Measurements from ENCODE around the gene GRIK1. TPM values are rescaled to one million over a fixed set of nuclear protein-coding genes. Genes with fewer than 3 reads are reported as not detected.

Gene GRIK1
- polyA plus RNA-seq, 1 donor from 2014 or later = 8.7 TPM

GRCh38 chr21:29817450-29817849 is 122.3 kb downstream of the GRIK1 start:
- H3K27me3 ChIP-seq (ENCODE audit: insufficient read depth, low read depth, low read length) = no peaks in the 10 kb centered on the region
- H4K20me1 ChIP-seq (ENCODE audit: insufficient read depth) = no peaks in the 10 kb centered on the region
- no peak overlapping the region for H2AFZ ChIP-seq (ENCODE audit: low read depth, low read length)
- no peaks in the 10 kb centered on the region for H3K36me3 ChIP-seq (ENCODE audit: insufficient read depth, low read length)
- H3K79me2 ChIP-seq (replicated peaks; ENCODE audit: insufficient read depth, low read length) = no peaks in the 10 kb centered on the region
- H3K4me3 ChIP-seq (ENCODE audit: low read length) = no peak overlapping the region
- H3K9me3 ChIP-seq (ENCODE audit: low read length) = no peaks in the 10 kb centered on the region
- no peaks in the 10 kb centered on the region for H3K9me2 ChIP-seq (ENCODE audit: insufficient read depth, low read length)
- no peak overlapping the region for H3K4me2 ChIP-seq (ENCODE audit: low read length)
- H3K27ac ChIP-seq (ENCODE audit: low read length) = no peak overlapping the region
- H3K9ac ChIP-seq (ENCODE audit: low read length) = no peak overlapping the region
- H3F3A ChIP-seq (ENCODE audit: insufficient read depth, low read length, poor library complexity, severe bottlenecking) = no peaks in the 10 kb centered on the region
- TF ChIP-seq SMC3 (conservative IDR thresholded peaks at IDR 0.05; ENCODE audit: poor library complexity) (no peak), REST (IDR thresholded peaks at IDR 0.05; ENCODE audit: borderline replicate concordance) (no peak)

- no peak for TF ChIP-seq POLR2AphosphoS5 (IDR thresholded peaks at IDR 0.05)
- no peak for TF ChIP-seq CTCF (IDR thresholded peaks at IDR 0.05; ENCODE audit: poor library complexity, severe bottlenecking)
- Histone ChIP-seq H2AFZ (ENCODE audit: low read depth, low read length) (no peak overlapping the region), H3K9ac (ENCODE audit: low read length) (no peak overlapping the region)
These were observed 126.8 kb downstream of the GRIK1 start for GRCh38 chr21:29812947-29813346.

GRCh38 chr21:29810871-29811270 is 128.9 kb downstream of the GRIK1 start:
- Histone ChIP-seq H3K9me2 (ENCODE audit: insufficient read depth, low read length) (no peaks in the 10 kb centered on the region), H3K4me2 (ENCODE audit: low read length) (no peak overlapping the region), H3K9me3 (ENCODE audit: low read length) (no peaks in the 10 kb centered on the region), H3K27me3 (ENCODE audit: insufficient read depth, low read depth, low read length) (no peaks in the 10 kb centered on the region), H3K27ac (ENCODE audit: low read length) (no peak overlapping the region), H3K36me3 (ENCODE audit: insufficient read depth, low read length) (no peaks in the 10 kb centered on the region), H3K79me2 (replicated peaks; ENCODE audit: insufficient read depth, low read length) (no peaks in the 10 kb centered on the region), H3K4me3 (ENCODE audit: low read length) (no peak overlapping the region), H4K20me1 (ENCODE audit: insufficient read depth) (no peaks in the 10 kb centered on the region), H3F3A (ENCODE audit: insufficient read depth, low read length, poor library complexity, severe bottlenecking) (no peaks in the 10 kb centered on the region), H3K9ac (ENCODE audit: low read length) (no peak overlapping the region), H2AFZ (ENCODE audit: low read depth, low read length) (no peak overlapping the region)
- TF ChIP-seq MXI1 (conservative IDR thresholded peaks at IDR 0.05; ENCODE audit: poor library complexity, severe bottlenecking) (no peak), EZH2 (IDR thresholded peaks at IDR 0.05; ENCODE audit: borderline replicate concordance, insufficient read depth, low read length, poor library complexity, severe bottlenecking) (no peak), RAD21 (conservative IDR thresholded peaks at IDR 0.05) (no peak), REST (IDR thresholded peaks at IDR 0.05; ENCODE audit: borderline replicate concordance) (no peak)

More at GRCh38 chr21:29812947-29813346, 126.8 kb downstream of the GRIK1 start:
- Histone ChIP-seq H3K27ac (ENCODE audit: low read length) (no peak overlapping the region), H3K79me2 (replicated peaks; ENCODE audit: insufficient read depth, low read length) (no peaks in the 10 kb centered on the region), H3K9me3 (ENCODE audit: low read length) (no peaks in the 10 kb centered on the region), H4K20me1 (ENCODE audit: insufficient read depth) (no peaks in the 10 kb centered on the region), H3F3A (ENCODE audit: insufficient read depth, low read length, poor library complexity, severe bottlenecking) (no peaks in the 10 kb centered on the region), H3K27me3 (ENCODE audit: insufficient read depth, low read depth, low read length) (no peaks in the 10 kb centered on the region), H3K9me2 (ENCODE audit: insufficient read depth, low read length) (no peaks in the 10 kb centered on the region), H3K4me2 (ENCODE audit: low read length) (no peak overlapping the region), H3K36me3 (ENCODE audit: insufficient read depth, low read length) (no peaks in the 10 kb centered on the region), H3K4me3 (ENCODE audit: low read length) (no peak overlapping the region)
